ENCODE results near the gene KLHDC7A. TPM values are rescaled to one million over a fixed set of nuclear protein-coding genes. Genes with fewer than 3 reads are reported as not detected.

KLHDC7A gene
- total RNA-seq, 1 experiment from 2014 or later: not detected

DNA sequence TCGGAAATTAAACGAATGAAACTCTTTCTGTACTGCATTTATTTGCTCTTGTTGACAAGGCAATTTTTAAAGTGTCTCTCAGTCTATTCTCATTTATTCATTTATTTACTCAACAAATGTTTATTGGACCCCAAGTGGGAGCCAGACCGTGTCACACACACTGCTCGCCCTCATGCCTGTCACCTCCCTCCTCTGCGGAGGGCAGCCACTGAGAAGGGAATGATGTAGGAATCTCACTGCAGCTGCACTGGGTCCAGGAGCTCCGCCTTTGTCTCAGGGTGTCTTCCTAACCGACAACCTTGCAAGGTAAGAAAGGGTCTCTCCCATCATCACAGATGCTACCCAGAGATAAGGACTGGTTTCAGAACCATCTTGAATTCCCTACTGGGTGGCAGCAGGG, 14.1 kb upstream of the KLHDC7A start:
- H3K27ac ChIP-seq (ENCODE audit: low read length): no peak overlapping the region
- no peak for DNase-seq
- no peaks in the 10 kb centered on the region for H3K4me1 ChIP-seq (ENCODE audit: low read length)
- H2AFZ ChIP-seq (ENCODE audit: low read length): no peak overlapping the region
- H3K9me2 ChIP-seq (replicated peaks; ENCODE audit: insufficient read depth, low read length): no peaks in the 10 kb centered on the region
- H4K20me1 ChIP-seq (ENCODE audit: insufficient read depth, low read depth, low read length): no peaks in the 10 kb centered on the region
- H3K9me3 ChIP-seq (ENCODE audit: low read length): no peaks in the 10 kb centered on the region
- H3K9ac ChIP-seq (ENCODE audit: low read length): no peak overlapping the region
- H3K79me2 ChIP-seq (ENCODE audit: low read length): no peaks in the 10 kb centered on the region
- no peaks in the 10 kb centered on the region for H3K36me3 ChIP-seq (ENCODE audit: insufficient read depth, low read length)
- H3K27me3 ChIP-seq (ENCODE audit: low read length): no peaks in the 10 kb centered on the region; the same call in 1 of the 2 replicates
- H3K4me2 ChIP-seq (ENCODE audit: low read depth, low read length, poor library complexity, severe bottlenecking): no peak overlapping the region
- no peak overlapping the region for H3K4me3 ChIP-seq (ENCODE audit: low read length)

DNA sequence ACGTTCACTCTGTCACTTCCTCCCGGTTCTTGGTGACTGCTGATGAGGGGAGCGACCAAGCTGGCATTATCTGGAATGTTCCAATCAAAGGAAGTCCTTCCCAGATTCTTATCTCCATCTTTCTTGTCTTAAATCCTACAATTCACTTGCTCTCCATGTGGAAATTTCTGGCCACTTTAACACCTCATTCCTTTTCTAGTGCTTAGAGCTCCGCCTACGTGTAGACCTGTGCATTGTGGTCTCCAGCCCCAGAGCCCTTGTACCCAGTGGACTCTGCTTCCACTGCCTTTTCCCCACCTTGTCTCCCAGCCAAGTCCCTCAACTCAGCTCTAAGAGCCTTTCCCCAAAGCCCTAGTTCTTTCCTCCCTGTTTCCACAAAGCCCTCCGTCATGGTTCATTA, 12.2 kb upstream of the KLHDC7A start:
- no peak overlapping the region for H3K9ac ChIP-seq (ENCODE audit: low read length)
- no peak overlapping the region for H3K4me3 ChIP-seq (ENCODE audit: low read length)
- no peak overlapping the region for H3K27ac ChIP-seq (ENCODE audit: low read length)
- no peaks in the 10 kb centered on the region for H3K9me2 ChIP-seq (replicated peaks; ENCODE audit: insufficient read depth, low read length)
- no peak overlapping the region for H2AFZ ChIP-seq (ENCODE audit: low read length)
- H3K4me2 ChIP-seq (ENCODE audit: low read depth, low read length, poor library complexity, severe bottlenecking): no peak overlapping the region
- no peak for DNase-seq
- H3K27me3 ChIP-seq (ENCODE audit: low read length): no peaks in the 10 kb centered on the region; the same call in 1 of the 2 replicates
- no peaks in the 10 kb centered on the region for H3K79me2 ChIP-seq (ENCODE audit: low read length)
- no peaks in the 10 kb centered on the region for H3K9me3 ChIP-seq (ENCODE audit: low read length)
- H4K20me1 ChIP-seq (ENCODE audit: insufficient read depth, low read depth, low read length): no peaks in the 10 kb centered on the region
- H3K4me1 ChIP-seq (ENCODE audit: low read length): no peaks in the 10 kb centered on the region
- no peaks in the 10 kb centered on the region for H3K36me3 ChIP-seq (ENCODE audit: insufficient read depth, low read length)

DNA sequence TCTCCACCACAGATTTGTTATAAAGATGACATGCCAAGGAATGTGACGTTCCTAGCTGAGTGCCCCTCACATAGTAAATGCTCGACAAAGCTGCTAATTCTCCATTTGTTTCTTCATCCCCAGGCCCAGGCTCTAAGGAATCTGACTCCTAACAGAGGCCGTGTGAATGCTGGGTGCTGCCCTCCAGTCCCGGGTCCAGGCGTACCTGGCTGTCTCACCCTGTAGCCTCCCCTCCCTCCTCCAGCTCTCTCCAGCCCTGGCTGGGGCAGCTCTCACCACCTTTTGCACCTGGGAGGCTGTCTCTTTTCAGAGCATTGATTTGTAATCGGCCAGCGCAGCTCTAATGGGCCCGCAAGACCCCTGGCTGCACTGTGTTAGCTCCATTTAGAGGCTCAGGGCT, 11.2 kb upstream of the KLHDC7A start:
- no peaks in the 10 kb centered on the region for H3K9me2 ChIP-seq (replicated peaks; ENCODE audit: insufficient read depth, low read length)
- no peaks in the 10 kb centered on the region for H3K36me3 ChIP-seq (ENCODE audit: insufficient read depth, low read length)
- no peak overlapping the region for H2AFZ ChIP-seq (ENCODE audit: low read length)
- no peak overlapping the region for H3K9ac ChIP-seq (ENCODE audit: low read length)
- no peaks in the 10 kb centered on the region for H3K4me1 ChIP-seq (ENCODE audit: low read length)
- H3K79me2 ChIP-seq (ENCODE audit: low read length): no peaks in the 10 kb centered on the region
- H3K4me2 ChIP-seq (ENCODE audit: low read depth, low read length, poor library complexity, severe bottlenecking): no peak overlapping the region
- no peak for DNase-seq
- H3K27me3 ChIP-seq (ENCODE audit: low read length): no peaks in the 10 kb centered on the region; the same call in 1 of the 2 replicates
- H3K4me3 ChIP-seq (ENCODE audit: low read length): no peak overlapping the region
- no peaks in the 10 kb centered on the region for H4K20me1 ChIP-seq (ENCODE audit: insufficient read depth, low read depth, low read length)
- H3K9me3 ChIP-seq (ENCODE audit: low read length): no peaks in the 10 kb centered on the region
- no peak overlapping the region for H3K27ac ChIP-seq (ENCODE audit: low read length)

DNA sequence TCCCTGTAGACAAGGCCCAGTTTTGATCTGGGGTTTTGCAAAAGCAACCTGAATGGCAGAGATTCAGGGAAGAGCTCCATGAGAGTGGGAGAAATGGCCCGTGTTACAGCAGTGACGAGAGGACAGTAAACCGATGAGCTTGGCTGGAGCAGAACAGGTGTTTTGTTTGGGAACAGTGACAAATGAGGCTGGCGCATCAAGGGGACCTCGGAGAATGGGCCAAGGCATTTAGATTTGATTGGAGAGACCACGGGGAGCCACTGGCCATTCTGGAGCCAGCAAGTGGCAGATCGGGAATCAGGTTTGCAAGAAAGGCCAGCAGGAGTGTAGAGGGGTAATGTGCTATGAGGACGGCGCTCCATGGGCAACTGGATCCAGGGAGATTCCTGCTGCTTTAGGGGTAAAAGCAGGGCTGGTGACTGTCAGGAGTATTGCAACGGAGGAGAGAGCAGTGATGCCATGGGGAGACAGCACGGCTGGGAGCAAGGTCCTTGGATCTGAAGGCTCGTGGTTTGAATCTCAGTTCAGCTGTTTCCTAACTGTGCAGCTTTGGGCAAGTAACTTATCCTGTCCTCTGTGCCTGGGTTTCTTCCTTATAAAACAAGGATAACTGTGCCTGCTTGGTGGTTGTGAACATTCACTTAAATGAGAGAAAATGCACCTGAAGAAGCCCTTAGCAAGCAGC, 9.9 kb upstream of the KLHDC7A start:
- Histone ChIP-seq H3K4me3 (ENCODE audit: low read length) (no peak overlapping the region), H3K27me3 (ENCODE audit: low read length) (no peaks in the 10 kb centered on the region; the same call in 1 of the 2 replicates), H3K9ac (ENCODE audit: low read length) (no peak overlapping the region), H3K27ac (ENCODE audit: low read length) (no peak overlapping the region), H2AFZ (ENCODE audit: low read length) (no peak overlapping the region), H3K4me2 (ENCODE audit: low read depth, low read length, poor library complexity, severe bottlenecking) (no peak overlapping the region), H3K4me1 (ENCODE audit: low read length) (no peaks in the 10 kb centered on the region), H3K79me2 (ENCODE audit: low read length) (no peaks in the 10 kb centered on the region), H4K20me1 (ENCODE audit: insufficient read depth, low read depth, low read length) (no peaks in the 10 kb centered on the region), H3K36me3 (ENCODE audit: insufficient read depth, low read length) (no peaks in the 10 kb centered on the region), H3K9me2 (replicated peaks; ENCODE audit: insufficient read depth, low read length) (no peaks in the 10 kb centered on the region), H3K9me3 (ENCODE audit: low read length) (no peaks in the 10 kb centered on the region)
- DNase-seq: no peak

DNA sequence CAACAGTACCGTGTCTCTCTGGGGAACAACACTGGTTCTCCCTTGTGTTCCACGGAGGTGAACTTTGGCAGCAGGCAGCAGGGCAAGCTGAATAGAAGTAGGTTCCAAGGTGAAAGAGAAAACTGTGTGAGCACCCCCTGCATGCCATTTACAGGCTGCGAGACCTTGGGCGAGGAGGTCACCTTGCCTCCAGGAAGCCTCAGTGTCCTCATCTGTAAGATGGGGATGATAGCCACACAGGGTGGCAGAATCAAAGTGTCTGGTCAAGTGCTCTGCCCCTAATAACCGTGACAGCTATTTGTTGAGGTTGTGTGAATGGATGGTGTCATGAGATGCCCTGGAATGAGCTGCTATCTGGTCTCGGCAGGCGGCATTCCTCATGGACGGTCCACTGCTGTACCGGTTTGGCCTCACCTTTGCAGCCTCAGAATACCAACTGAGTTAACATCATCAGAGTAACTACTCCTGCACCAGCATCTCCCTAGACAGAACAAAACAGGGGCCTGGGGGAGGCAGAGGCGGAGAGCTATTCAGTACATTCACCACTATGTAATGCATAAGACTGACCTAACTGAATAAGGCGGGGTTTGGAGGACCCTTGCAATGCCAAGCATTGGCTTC, 7.4 kb upstream of the KLHDC7A start:
- H4K20me1 ChIP-seq (ENCODE audit: insufficient read depth, low read depth, low read length): no peaks in the 10 kb centered on the region
- no peak overlapping the region for H3K27ac ChIP-seq (ENCODE audit: low read length)
- DNase-seq: no peak
- no peak overlapping the region for H3K4me3 ChIP-seq (ENCODE audit: low read length)
- H3K9ac ChIP-seq (ENCODE audit: low read length): no peak overlapping the region
- no peaks in the 10 kb centered on the region for H3K4me1 ChIP-seq (ENCODE audit: low read length)
- H3K4me2 ChIP-seq (ENCODE audit: low read depth, low read length, poor library complexity, severe bottlenecking): no peak overlapping the region
- no peaks in the 10 kb centered on the region for H3K9me3 ChIP-seq (ENCODE audit: low read length)
- no peak overlapping the region for H2AFZ ChIP-seq (ENCODE audit: low read length)
- no peaks in the 10 kb centered on the region for H3K9me2 ChIP-seq (replicated peaks; ENCODE audit: insufficient read depth, low read length)
- H3K27me3 ChIP-seq (ENCODE audit: low read length): no peaks in the 10 kb centered on the region; the same call in 1 of the 2 replicates
- H3K79me2 ChIP-seq (ENCODE audit: low read length): no peaks in the 10 kb centered on the region
- H3K36me3 ChIP-seq (ENCODE audit: insufficient read depth, low read length): no peaks in the 10 kb centered on the region

DNA sequence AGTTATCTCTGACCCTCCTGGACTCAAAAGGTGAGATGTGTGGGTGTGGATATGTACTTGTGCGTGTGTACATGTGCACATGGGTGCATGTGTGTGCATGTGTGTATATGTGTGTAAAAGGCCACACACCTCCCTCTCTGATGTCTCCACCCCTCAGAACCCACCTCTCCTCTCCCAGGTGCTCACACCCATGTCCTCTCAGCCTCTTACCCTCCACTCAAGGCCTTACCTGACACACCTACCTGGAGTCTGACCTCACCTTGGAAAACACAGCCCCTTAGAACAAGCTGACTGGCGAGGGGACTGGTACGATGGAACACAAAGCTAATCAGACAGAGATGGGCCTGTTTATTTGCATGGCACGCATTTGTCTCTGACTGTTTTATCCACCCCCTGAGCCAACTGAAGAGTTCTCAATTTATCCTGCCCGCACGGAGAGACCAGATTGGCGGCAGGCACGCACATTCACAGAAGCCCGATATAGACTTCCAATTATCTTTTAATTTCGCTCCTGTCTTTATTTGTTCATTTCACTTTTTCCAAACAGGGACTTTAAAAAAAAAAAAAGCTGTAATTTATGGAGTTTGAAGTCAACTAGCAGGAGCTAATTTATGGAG, 6.1 kb upstream of the KLHDC7A start:
- Histone ChIP-seq H3K4me2 (ENCODE audit: low read depth, low read length, poor library complexity, severe bottlenecking) (no peak overlapping the region), H3K9ac (ENCODE audit: low read length) (no peak overlapping the region), H3K9me2 (replicated peaks; ENCODE audit: insufficient read depth, low read length) (no peaks in the 10 kb centered on the region), H3K27ac (ENCODE audit: low read length) (no peak overlapping the region), H3K79me2 (ENCODE audit: low read length) (no peaks in the 10 kb centered on the region), H3K4me1 (ENCODE audit: low read length) (no peaks in the 10 kb centered on the region), H3K9me3 (ENCODE audit: low read length) (no peaks in the 10 kb centered on the region), H4K20me1 (ENCODE audit: insufficient read depth, low read depth, low read length) (no peaks in the 10 kb centered on the region), H2AFZ (ENCODE audit: low read length) (no peak overlapping the region), H3K4me3 (ENCODE audit: low read length) (no peak overlapping the region), H3K27me3 (ENCODE audit: low read length) (no peaks in the 10 kb centered on the region), H3K36me3 (ENCODE audit: insufficient read depth, low read length) (no peaks in the 10 kb centered on the region)
- DNase-seq: no peak

DNA sequence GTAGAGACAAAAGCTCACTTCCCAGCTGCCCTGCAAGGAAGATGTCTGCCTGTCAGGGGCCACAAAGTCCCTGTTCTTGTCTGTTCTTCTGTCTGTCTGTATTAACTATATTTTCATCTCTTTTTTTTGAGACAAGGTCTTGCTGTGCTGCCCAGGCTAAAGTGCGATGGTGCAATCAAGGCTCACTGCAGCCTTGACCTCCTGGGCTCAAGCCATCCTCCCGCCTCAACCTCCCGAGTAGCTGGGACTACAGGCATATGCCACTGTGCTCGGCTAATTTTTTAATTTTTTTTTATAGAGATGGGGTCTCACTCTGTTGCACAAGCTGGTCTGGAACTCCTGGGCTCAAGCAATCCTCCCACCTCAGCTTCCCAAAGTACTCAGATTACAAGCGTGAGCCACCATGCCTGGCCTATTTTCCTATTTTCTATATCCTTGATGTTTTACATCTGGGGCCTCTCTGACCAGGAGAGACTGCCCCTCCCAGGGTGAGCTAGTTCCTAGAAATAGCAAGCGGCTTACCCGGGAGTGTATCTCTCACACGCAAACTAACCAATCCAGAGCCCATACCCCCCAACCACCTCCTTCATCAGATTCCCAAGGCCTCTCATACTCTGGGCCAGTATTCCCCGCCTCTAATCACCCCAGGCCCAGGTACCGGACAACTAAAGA, 5.4 kb upstream of the KLHDC7A start:
- H3K4me2 ChIP-seq (ENCODE audit: low read depth, low read length, poor library complexity, severe bottlenecking): no peak overlapping the region
- H3K4me3 ChIP-seq (ENCODE audit: low read length): no peak overlapping the region
- H3K36me3 ChIP-seq (ENCODE audit: insufficient read depth, low read length): no peaks in the 10 kb centered on the region
- H3K4me1 ChIP-seq (ENCODE audit: low read length): no peaks in the 10 kb centered on the region
- H3K27me3 ChIP-seq (ENCODE audit: low read length): no peaks in the 10 kb centered on the region
- H3K9ac ChIP-seq (ENCODE audit: low read length): no peak overlapping the region
- H4K20me1 ChIP-seq (ENCODE audit: insufficient read depth, low read depth, low read length): no peaks in the 10 kb centered on the region
- no peaks in the 10 kb centered on the region for H3K79me2 ChIP-seq (ENCODE audit: low read length)
- no peak overlapping the region for H2AFZ ChIP-seq (ENCODE audit: low read length)
- H3K9me2 ChIP-seq (replicated peaks; ENCODE audit: insufficient read depth, low read length): no peaks in the 10 kb centered on the region
- H3K9me3 ChIP-seq (ENCODE audit: low read length): no peaks in the 10 kb centered on the region
- DNase-seq: no peak
- H3K27ac ChIP-seq (ENCODE audit: low read length): no peak overlapping the region

DNA sequence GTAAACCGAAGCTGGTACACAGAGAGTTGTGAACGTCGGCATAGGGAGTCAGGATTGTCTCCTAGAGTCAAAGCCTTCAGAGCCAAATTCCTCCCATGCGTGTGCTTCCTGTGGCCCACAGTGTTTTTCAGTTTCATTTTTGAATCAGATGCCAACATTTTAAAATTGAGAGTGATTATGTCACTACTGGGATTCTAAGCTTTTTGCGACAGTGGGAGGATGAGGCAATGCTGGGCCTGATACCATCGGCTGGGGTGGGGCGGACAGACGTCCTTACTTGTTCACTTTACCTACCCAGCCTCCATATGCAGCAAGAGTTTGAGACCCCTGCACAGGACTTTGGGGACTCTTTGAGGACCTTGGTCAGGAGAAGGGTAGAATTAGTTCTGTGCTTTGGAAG, 1.3 kb upstream of the KLHDC7A start:
- no peak overlapping the region for H3K9ac ChIP-seq (ENCODE audit: low read length)
- no peaks in the 10 kb centered on the region for H3K36me3 ChIP-seq (ENCODE audit: insufficient read depth, low read length)

More for the DNA sequence above, 1.3 kb upstream of the KLHDC7A start:
- no peaks in the 10 kb centered on the region for H3K9me2 ChIP-seq (replicated peaks; ENCODE audit: insufficient read depth, low read length)
- H3K9me3 ChIP-seq (ENCODE audit: low read length): no peaks in the 10 kb centered on the region
- no peaks in the 10 kb centered on the region for H3K4me1 ChIP-seq (ENCODE audit: low read length)
- H3K79me2 ChIP-seq (ENCODE audit: low read length): no peaks in the 10 kb centered on the region
- no peak overlapping the region for H3K4me2 ChIP-seq (ENCODE audit: low read depth, low read length, poor library complexity, severe bottlenecking)
- H4K20me1 ChIP-seq (ENCODE audit: insufficient read depth, low read depth, low read length): no peaks in the 10 kb centered on the region
- H3K27me3 ChIP-seq (ENCODE audit: low read length): no peaks in the 10 kb centered on the region
- H2AFZ ChIP-seq (ENCODE audit: low read length): no peak overlapping the region
- no peak for DNase-seq
- no peak overlapping the region for H3K27ac ChIP-seq (ENCODE audit: low read length)
- no peak overlapping the region for H3K4me3 ChIP-seq (ENCODE audit: low read length)

All from Karpas-422 (cell line).